Stimulated activated CD8-positive, alpha-beta memory T cell treated with anti-CD3 and anti-CD28 coated beads, Interleukin-2, amount 100 ng/mL, for 48 hours (primary cell): Measurements from ENCODE around the gene EXOC1.
"Not testable (repeated sequence)": the region's sequence is repeated elsewhere in the genome, so short reads cannot be mapped to it uniquely, and the experiment has no call there.

Experiments used
- DNase-seq, 2 donors: peaks; one replicate each; pipeline ENCODE4 v3.0.0-alpha.2; 2020; ENCODE audit warnings: low read depth in 2 of 2

EXOC1 gene

GRCh38 chr4:55853484-55854046, at the start of gene EXOC1:
Gene EXOC1 (plus strand): TSS chr4:55853648. CDS start chr4:55858324, 4,676 bp downstream.
- peak; percentile 97 to 98 for DNase-seq

- no peak for DNase-seq
Measured at GRCh38 chr4:55807556-55807955, 45.9 kb upstream of the EXOC1 start.

- DNase-seq: no peak
Measured at GRCh38 chr4:55808186-55808585, 45.3 kb upstream of the EXOC1 start.

GRCh38 chr4:55808632-55809031, 44.8 kb upstream of the EXOC1 start:
- no peak for DNase-seq

GRCh38 chr4:55817691-55818090, 35.8 kb upstream of the EXOC1 start:
- no peak for DNase-seq

GRCh38 chr4:55819634-55820033, 33.8 kb upstream of the EXOC1 start, which contains the start of gene EXOC1L:
Gene EXOC1L (plus strand): TSS chr4:55819790. CDS start chr4:55820027, 237 bp downstream.
- no peak for DNase-seq

- DNase-seq: no peak
Measured at GRCh38 chr4:55820279-55820678, 33.2 kb upstream of the EXOC1 start.

GRCh38 chr4:55822329-55822728, 31.1 kb upstream of the EXOC1 start:
- DNase-seq: no peak

- no peak for DNase-seq
Measured at GRCh38 chr4:55824865-55825264, 28.6 kb upstream of the EXOC1 start.

- no peak for DNase-seq
Measured at GRCh38 chr4:55826986-55827385, 26.5 kb upstream of the EXOC1 start.

- no peak for DNase-seq
Measured at GRCh38 chr4:55827582-55827981, 25.9 kb upstream of the EXOC1 start.

GRCh38 chr4:55830048-55830447, 23.4 kb upstream of the EXOC1 start:
- DNase-seq: no peak

GRCh38 chr4:55830716-55831115, 22.7 kb upstream of the EXOC1 start:
- DNase-seq: no peak

- no peak for DNase-seq
Measured at GRCh38 chr4:55834086-55834795, 19.2 kb upstream of the EXOC1 start.

- DNase-seq: no peak
Measured at GRCh38 chr4:55837903-55838302, 15.5 kb upstream of the EXOC1 start.

- DNase-seq: no peak
Measured at GRCh38 chr4:55838356-55838755, 15.1 kb upstream of the EXOC1 start.

GRCh38 chr4:55838952-55839351, 14.5 kb upstream of the EXOC1 start:
- DNase-seq: no peak

- no peak for DNase-seq
Measured at GRCh38 chr4:55840956-55841355, 12.5 kb upstream of the EXOC1 start.

- DNase-seq: not testable (repeated sequence)
Measured at GRCh38 chr4:55841373-55842239, 11.8 kb upstream of the EXOC1 start.

- not testable (repeated sequence) for DNase-seq
Measured at GRCh38 chr4:55842312-55842711, 11.1 kb upstream of the EXOC1 start.

- no peak for DNase-seq
Measured at GRCh38 chr4:55849724-55850123, 3.7 kb upstream of the EXOC1 start.

GRCh38 chr4:55851885-55852284, 1.6 kb upstream of the EXOC1 start:
- DNase-seq: no peak

- DNase-seq: no peak
Measured at GRCh38 chr4:55854129-55854528, 681 bp downstream of the EXOC1 start.
